DOHH2 (cell line): ENCODE data around the gene EZR.

Experiments used
- CTCF ChIP-seq: fragments of 200-600 bp; sonication (generic); IDR thresholded peaks from one replicate; pipeline ENCODE4 v1.5.1; 2014; ENCODE audit warnings: antibody characterized with exemption, mild to moderate bottlenecking, low read depth, low read length; ENCODE audit not compliant: poor library complexity, severe bottlenecking
- EZH2phosphoT487 ChIP-seq: fragments of 200-600 bp; sonication (generic); IDR thresholded peaks from 2 replicates; pipeline ENCODE4 v1.6.1; 2017; ENCODE audit warnings: borderline replicate concordance, mild to moderate bottlenecking, antibody characterized with exemption, low read length, moderate library complexity, mixed read lengths

GRCh38 chr6:158817728-158818580 lies 1.2 kb downstream of the EZR start:
- TF ChIP-seq CTCF: no peak
- TF ChIP-seq EZH2phosphoT487: no peak
